Measurements from ENCODE around the gene NKAIN2.

Gene NKAIN2

GRCh38 chr6:124640432-124640831 is 836.8 kb downstream of the NKAIN2 start:
- H3K4me3 ChIP-seq (replicated peaks; ENCODE audit: low read depth, low read length) = no peak overlapping the region
- no peak for TF ChIP-seq CTCF (IDR thresholded peaks at IDR 0.05; ENCODE audit: low read depth, low read length, missing control alignments)
- DNase-seq (ENCODE audit: extremely low read depth, low read depth) = no peak

- TF ChIP-seq CTCF (IDR thresholded peaks at IDR 0.05; ENCODE audit: low read depth, low read length, missing control alignments) = no peak
- no peak overlapping the region for H3K4me3 ChIP-seq (replicated peaks; ENCODE audit: low read depth, low read length)
- no peak for DNase-seq (ENCODE audit: extremely low read depth, low read depth)
Measured at GRCh38 chr6:124655866-124656265, 852.2 kb downstream of the NKAIN2 start.

- no peak for TF ChIP-seq CTCF (IDR thresholded peaks at IDR 0.05; ENCODE audit: low read depth, low read length, missing control alignments)
Measured at GRCh38 chr6:124658053-124658452, 854.4 kb downstream of the NKAIN2 start.

GRCh38 chr6:124659427-124659826 is 855.8 kb downstream of the NKAIN2 start:
- H3K4me3 ChIP-seq (replicated peaks; ENCODE audit: low read depth, low read length) = no peak overlapping the region
- DNase-seq (ENCODE audit: extremely low read depth, low read depth) = no peak
- no peak for TF ChIP-seq CTCF (IDR thresholded peaks at IDR 0.05; ENCODE audit: low read depth, low read length, missing control alignments)

More at GRCh38 chr6:124658053-124658452, 854.4 kb downstream of the NKAIN2 start:
- DNase-seq (ENCODE audit: extremely low read depth, low read depth) = no peak
- H3K4me3 ChIP-seq (replicated peaks; ENCODE audit: low read depth, low read length) = no peak overlapping the region

GRCh38 chr6:124660185-124660584 is 856.5 kb downstream of the NKAIN2 start:
- no peak overlapping the region for H3K4me3 ChIP-seq (replicated peaks; ENCODE audit: low read depth, low read length)
- no peak for TF ChIP-seq CTCF (IDR thresholded peaks at IDR 0.05; ENCODE audit: low read depth, low read length, missing control alignments)
- DNase-seq (ENCODE audit: extremely low read depth, low read depth) = no peak

GRCh38 chr6:124661097-124661661 is 857.5 kb downstream of the NKAIN2 start:
- no peak overlapping the region for H3K4me3 ChIP-seq (replicated peaks; ENCODE audit: low read depth, low read length)
- DNase-seq (ENCODE audit: extremely low read depth, low read depth) = no peak
- no peak for TF ChIP-seq CTCF (IDR thresholded peaks at IDR 0.05; ENCODE audit: low read depth, low read length, missing control alignments)

- DNase-seq (ENCODE audit: extremely low read depth, low read depth) = no peak
- TF ChIP-seq CTCF (IDR thresholded peaks at IDR 0.05; ENCODE audit: low read depth, low read length, missing control alignments) = no peak
- H3K4me3 ChIP-seq (replicated peaks; ENCODE audit: low read depth, low read length) = no peak overlapping the region
Measured at GRCh38 chr6:124668028-124668427, 864.4 kb downstream of the NKAIN2 start.

Measured in HFF-Myc (cell line).